Heart left ventricle (tissue), 16 donors: ENCODE measurements around the gene OR1S2. TPM values are rescaled to one million over a fixed set of nuclear protein-coding genes. Genes with fewer than 3 reads are reported as not detected.
"Not testable (repeated sequence)": the region's sequence is repeated elsewhere in the genome, so short reads cannot be mapped to it uniquely, and the experiment has no call there.

Experiments used
- ATAC-seq, 4 donors: fragments of 200-7000 bp; cut with Tn5 transposase; one replicate each; pipeline ENCODE4 v1.9.1; 2020 to 2022; ENCODE audit warnings: moderate library complexity in 4 of 4, mild to moderate bottlenecking in 3 of 4, moderate number of reproducible peaks in 1 of 4
- DNase-seq, 5 donors: peaks; one replicate each; pipeline ENCODE4 v3.0.0-alpha.2; 2020
- H3K27ac ChIP-seq, 12 donors: fragments of 200-600 bp; sonication (generic) in 4 of 12; one replicate each; pipeline versions ENCODE4 v1.5.0 to v1.8.0; 2016 to 2022; ENCODE audit warnings: mild to moderate bottlenecking in 2 of 12
- H3K27me3 ChIP-seq, 9 donors: fragments of 200-600 bp; sonication (generic) in 2 of 9; one replicate each; pipeline versions ENCODE4 v1.5.1 to v1.8.0; 2016 to 2022; ENCODE audit warnings: mild to moderate bottlenecking in 3 of 9
- H3K36me3 ChIP-seq, 9 donors: fragments of 200-600 bp; sonication (generic) in 2 of 9; one replicate each; pipeline versions ENCODE4 v1.5.0 to v1.8.0; 2018 to 2022; ENCODE audit warnings: mild to moderate bottlenecking in 2 of 9
- H3K4me1 ChIP-seq, 12 donors: fragments of 200-600 bp; sonication (generic) in 4 of 12; one replicate each; pipeline versions ENCODE4 v1.5.0 to v1.8.0; 2016 to 2022; ENCODE audit warnings: mild to moderate bottlenecking in 3 of 12
- H3K4me3 ChIP-seq, 12 donors: fragments of 200-600 bp; sonication (generic) in 4 of 12; one replicate each; pipeline versions ENCODE4 v1.5.0 to v1.8.0; 2017 to 2022; ENCODE audit warnings: mild to moderate bottlenecking in 9 of 12, moderate library complexity in 4 of 12
- H3K9me3 ChIP-seq, 12 donors: fragments of 200-600 bp; sonication (generic) in 4 of 12; one replicate each; pipeline versions ENCODE4 v1.5.0 to v1.8.0; 2016 to 2022; ENCODE audit warnings: mild to moderate bottlenecking in 1 of 12
- CTCF ChIP-seq, 12 donors: fragments of 200-600 bp; sonication (generic) in 4 of 12; IDR thresholded peaks; one replicate each; pipeline versions ENCODE4 v1.5.0 to v1.8.0; 2018 to 2022; ENCODE audit warnings: antibody characterized with exemption in 12 of 12, mild to moderate bottlenecking in 5 of 12
- POLR2A ChIP-seq, 2 donors: fragments of 450-650 bp; IDR thresholded peaks; one replicate each; pipeline ENCODE4 v1.6.1; 2017; ENCODE audit warnings: antibody characterized with exemption in 2 of 2, mild to moderate bottlenecking in 2 of 2, moderate library complexity in 2 of 2
- WGBS, 4 donors: extraction: QIAGEN DNeasy Blood & Tissue Kit in 2 of 4; methylation state at CpG; one replicate each; pipeline versions ENCODE4 v1.1.5 to v1.1.7; 2013 to 2018; 5-methylcytosine and 5-hydroxymethylcytosine counted together
- intact Hi-C, 10 donors: fragments of 100-400 bp; cut with DNase I; formaldehyde crosslinking; loops; one replicate each; pipeline versions ENCODE4 v1.11.1 to v1.14.2; 2022
- polyA plus RNA-seq, 2 donors: library from polyadenylated mRNA; stranded (reverse); fragments of 200-250 nt; gene quantifications; one replicate each; pipeline ENCODE4 v1.2.3, GENCODE V29; 2013
- total RNA-seq, 9 donors: library from RNA; depleted of rRNA in 2 of 9; stranded (reverse); fragments of >200 nt in 2 of 9; fragmentation: NEBNext Ultra II Directional in 3 of 9; extraction: Animal tissue kit (Norgen Biotek cat#: 25700) in 3 of 9; gene quantifications; one replicate each; pipeline versions ENCODE4 v1.1.0 to v1.2.4, GENCODE V29; 2016 to 2023
- donor health status: ischemic (EF 13 %, LVEDD 7.1; RV severe dilation, severe dysfunction).
- donor health status: healthy with polysubstance abuse.
- donor health status: DM: no; HTN: yes; CAD: no.
- donor health status: DM: no; HTN: no; CAD: no.
- donor health status: ischemic (EF 25% LVEDD 6.9; RV normal size, moderate dysfunction).
- donor health status: ischemic (EF 25% LVEDD 5.7; RV mildly dilated, moderate dysfunction).
- donor health status: healthy.
- donor health status: DM: yes; HTN: yes; CAD: no.
- donor health status: ischemic (EF 35%, LVEDD 5.7; RV mildly dilated, moderate dysfunction).
- donor health status: nonischemic (EF 11% LVEDD 7.7; RV severe dilation, severe dysfunction).
- donor health status: DM: yes; HTN: yes; CAD: no.
- donor health status: PGD.
- donor health status: ischemic (EF 29% LVEDD 5.4; RV normal size, mild dysfunction).
- donor health status: nonischemic (EF 23%, LVEDD 6.1; RV moderate dilation, normal function).

The OR1S2 gene
- total and polyA plus RNA-seq, 11 donors: not detected

DNA sequence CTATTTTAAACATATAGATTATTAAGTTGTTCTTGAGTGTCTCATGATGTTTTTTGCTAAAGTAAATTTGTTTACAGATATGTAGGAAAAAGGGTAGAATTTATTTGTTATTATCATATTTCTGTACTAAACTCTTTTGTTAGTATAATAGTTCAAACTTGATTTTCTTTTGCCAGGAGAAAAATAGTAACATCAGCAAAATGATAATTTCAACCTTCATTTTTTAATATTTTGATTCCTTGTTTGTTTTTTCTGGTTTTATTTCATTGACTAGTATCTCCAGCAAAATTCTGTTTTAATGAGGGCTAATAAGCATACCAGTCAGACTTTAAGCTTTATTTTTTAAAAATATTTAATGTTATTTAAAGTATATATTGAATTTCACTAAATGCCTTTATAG, 12.5 kb upstream of the OR1S2 start:
- H3K36me3 ChIP-seq: no peaks in the 10 kb centered on the region
- no peak overlapping the region for H3K27ac ChIP-seq
- H3K4me1 ChIP-seq: no peaks in the 10 kb centered on the region
- H3K9me3 ChIP-seq: no peaks in the 10 kb centered on the region
- TF ChIP-seq CTCF (IDR thresholded peaks at IDR 0.05) (no peak), POLR2A (IDR thresholded peaks at IDR 0.05) (no peak)
- no peaks in the 10 kb centered on the region for H3K27me3 ChIP-seq
- no peak for ATAC-seq
- DNase-seq: no peak
- intact Hi-C loops: no loop called here
- no peak overlapping the region for H3K4me3 ChIP-seq

GRCh38 chr11:58212420-58212819, 8.5 kb upstream of the OR1S2 start, which contains the start of gene OR1S1:
TSS of gene OR1S1 (plus strand) at chr11:58212720.
- H3K27me3 ChIP-seq, H3K4me3 ChIP-seq, H3K4me1 ChIP-seq, H3K36me3 ChIP-seq, ATAC-seq, intact Hi-C loops, DNase-seq, H3K27ac ChIP-seq, H3K9me3 ChIP-seq: not testable (repeated sequence)
- WGBS, 4 donors: 79 to 95% (median 91%) methylated on average over 2 of the region's 2 CpGs

- DNase-seq (no peak), ATAC-seq (no peak)
- TF ChIP-seq CTCF (IDR thresholded peaks at IDR 0.05) (no peak), POLR2A (IDR thresholded peaks at IDR 0.05) (no peak)
- Histone ChIP-seq H3K27me3 (no peaks in the 10 kb centered on the region), H3K27ac (no peak overlapping the region), H3K9me3 (peaks cover 0 to 30% (median 9%) of the 10 kb centered on the region in 12 donors), H3K36me3 (no peaks in the 10 kb centered on the region), H3K4me1 (no peaks in the 10 kb centered on the region), H3K4me3 (no peak overlapping the region)
- 51 to 54% (median 51%) methylated on average over 1 of the region's 1 CpG for WGBS, 4 donors
- intact Hi-C loops: no loop called here
These were observed 4.7 kb downstream of the OR1S2 start for GRCh38 chr11:58199271-58199670.

- intact Hi-C loops: no loop called here
- WGBS, 4 donors: 85 to 89% (median 88%) methylated on average over 2 of the region's 2 CpGs
- H3K27ac ChIP-seq: no peak overlapping the region
These were observed 8.0 kb downstream of the OR1S2 start for GRCh38 chr11:58195939-58196338.

More at GRCh38 chr11:58195939-58196338, 8.0 kb downstream of the OR1S2 start:
- ATAC-seq: no peak
- DNase-seq: no peak
- TF ChIP-seq CTCF (IDR thresholded peaks at IDR 0.05) (no peak), POLR2A (IDR thresholded peaks at IDR 0.05) (no peak)
- Histone ChIP-seq H3K36me3 (no peaks in the 10 kb centered on the region), H3K4me1 (no peaks in the 10 kb centered on the region), H3K4me3 (no peak overlapping the region), H3K9me3 (peaks cover 0 to 32% (median 9%) of the 10 kb centered on the region in 12 donors), H3K27me3 (no peaks in the 10 kb centered on the region)
